Astrocyte (in vitro differentiated cells and primary cell): ENCODE data around the gene ACVRL1. TPM values are rescaled to one million over a fixed set of nuclear protein-coding genes. Genes with fewer than 3 reads are reported as not detected.

Source experiments
- DNase-seq: peaks from one replicate; pipeline ENCODE4 v3.0.0-alpha.2; 2010; ENCODE audit warnings: low read depth
- FAIRE-seq: peaks from 2 replicates; lab custom pipeline; 2011; peaks lifted over from hg19 to GRCh38; lab: Jason Lieb, UNC
- H2AFZ ChIP-seq: 2 replicates; pipeline ENCODE4 v1.6.0; 2012; ENCODE audit warnings: low read depth, low read length, inconsistent platforms
- H3K27ac ChIP-seq: 2 replicates; pipeline ENCODE4 v1.5.1; 2011; ENCODE audit warnings: low read depth, low read length, inconsistent platforms
- H3K27me3 ChIP-seq: 2 replicates; pipeline ENCODE4 v1.6.0; 2011; ENCODE audit warnings: low read length, inconsistent platforms; ENCODE audit not compliant: insufficient read depth
- H3K36me3 ChIP-seq: 2 replicates; pipeline ENCODE4 v1.5.1; 2011; ENCODE audit warnings: low read length, inconsistent platforms; ENCODE audit not compliant: insufficient read depth
- H3K4me1 ChIP-seq: 2 replicates; pipeline ENCODE4 v1.5.1; 2011; ENCODE audit warnings: low read length, inconsistent platforms; ENCODE audit not compliant: insufficient read depth
- H3K4me2 ChIP-seq: 2 replicates; pipeline ENCODE4 v1.6.0; 2012; ENCODE audit warnings: low read length, inconsistent platforms
- H3K4me3 ChIP-seq: 2 replicates; pipeline ENCODE4 v1.5.1; 2011; ENCODE audit warnings: low read depth, mild to moderate bottlenecking, low read length, inconsistent platforms; ENCODE audit not compliant: insufficient read depth
- H3K79me2 ChIP-seq: 2 replicates; pipeline ENCODE4 v1.6.0; 2012; ENCODE audit warnings: mild to moderate bottlenecking, low read length, inconsistent platforms; ENCODE audit not compliant: insufficient read depth
- H3K9ac ChIP-seq: 2 replicates; pipeline ENCODE4 v1.6.0; 2012; ENCODE audit warnings: mild to moderate bottlenecking, low read length, inconsistent platforms
- H3K9me3 ChIP-seq: 2 replicates; pipeline ENCODE4 v1.5.1; 2012; ENCODE audit warnings: low read depth, mild to moderate bottlenecking, low read length, inconsistent platforms; ENCODE audit not compliant: insufficient read depth
- H4K20me1 ChIP-seq: 2 replicates; pipeline ENCODE4 v1.6.0; 2012; ENCODE audit warnings: low read length, inconsistent platforms; ENCODE audit not compliant: insufficient read depth
- H3K27ac Mint-ChIP-seq: one replicate; pipeline ENCODE4 v1.8.0; 2021; ENCODE audit warnings: mild to moderate bottlenecking, mixed read lengths; ENCODE audit not compliant: unreplicated experiment
- H3K27me3 Mint-ChIP-seq: one replicate; pipeline ENCODE4 v1.8.0; 2021; ENCODE audit warnings: low read depth, mixed read lengths; ENCODE audit not compliant: unreplicated experiment
- H3K36me3 Mint-ChIP-seq: one replicate; pipeline ENCODE4 v1.8.0; 2021; ENCODE audit warnings: low read depth, mixed read lengths; ENCODE audit not compliant: unreplicated experiment
- H3K4me1 Mint-ChIP-seq: one replicate; pipeline ENCODE4 v1.8.0; 2021; ENCODE audit warnings: low read depth, mixed read lengths; ENCODE audit not compliant: unreplicated experiment
- H3K4me3 Mint-ChIP-seq: one replicate; pipeline ENCODE4 v1.8.0; 2021; ENCODE audit warnings: mild to moderate bottlenecking, moderate library complexity, mixed read lengths; ENCODE audit not compliant: unreplicated experiment
- H3K9me3 Mint-ChIP-seq: one replicate; pipeline ENCODE4 v1.8.0; 2021; ENCODE audit warnings: mild to moderate bottlenecking, mixed read lengths; ENCODE audit not compliant: unreplicated experiment
- CTCF ChIP-seq: IDR thresholded peaks from 2 replicates; pipeline ENCODE4 v1.5.1; 2011; ENCODE audit warnings: low read depth, mild to moderate bottlenecking, inconsistent platforms, low read length, moderate library complexity; ENCODE audit not compliant: insufficient read depth
- EZH2 ChIP-seq: IDR thresholded peaks from 2 replicates; pipeline ENCODE4 v1.6.1; 2012; ENCODE audit warnings: mild to moderate bottlenecking, low read length, inconsistent platforms; ENCODE audit not compliant: insufficient read depth
- total RNA-seq: library from RNA; stranded (reverse); gene quantifications from 2 replicates; pipeline ENCODE4 v1.2.1, GENCODE V29; 2021

ACVRL1 gene
- total RNA-seq, 1 donor from 2014 or later: 0.95 TPM

GRCh38 chr12:51886021-51886710 is 21.1 kb upstream of the ACVRL1 start:
- no peaks in the 10 kb centered on the region for H3K79me2 ChIP-seq
- H3K4me2 ChIP-seq: peak overlapping the region; percentile 68
- no peaks in the 10 kb centered on the region for H3K36me3 Mint-ChIP-seq
- FAIRE-seq (peak; percentile 97), DNase-seq (peak; percentile 91)
- H3K4me1 ChIP-seq: peaks cover 13% of the 10 kb centered on the region
- H3K9ac ChIP-seq: no peak overlapping the region
- H3K4me3 Mint-ChIP-seq: no peak overlapping the region
- peak overlapping the region; percentile 2 for H2AFZ ChIP-seq
- peaks cover 4% of the 10 kb centered on the region for H3K4me1 Mint-ChIP-seq
- peaks cover 5% of the 10 kb centered on the region for H3K9me3 ChIP-seq
- H3K27ac Mint-ChIP-seq: no peak overlapping the region
- no peaks in the 10 kb centered on the region for H3K36me3 ChIP-seq
- TF ChIP-seq CTCF: no peak
- no peak for TF ChIP-seq EZH2
- peak overlapping the region; percentile 9 for H3K4me3 ChIP-seq
- H3K27me3 Mint-ChIP-seq: peaks cover 13% of the 10 kb centered on the region
- peaks cover 5% of the 10 kb centered on the region for H3K9me3 Mint-ChIP-seq
- peak overlapping the region; percentile 4 for H3K27ac ChIP-seq
- H3K27me3 ChIP-seq: no peaks in the 10 kb centered on the region
- H4K20me1 ChIP-seq: no peaks in the 10 kb centered on the region

GRCh38 chr12:51887476-51888315 is 19.6 kb upstream of the ACVRL1 start, which contains the start of gene ANKRD33:
Gene ANKRD33 (plus strand): TSS chr12:51888103. CDS start chr12:51888187, 84 bp downstream.
- Histone ChIP-seq H3K36me3 (no peaks in the 10 kb centered on the region), H3K27ac (no peak within 1 kb of the TSS), H3K4me3 (no peak within 1 kb of the TSS), H3K79me2 (no peaks in the 10 kb centered on the region), H2AFZ (no peak within 1 kb of the TSS), H3K9ac (no peak within 1 kb of the TSS), H3K4me1 (peaks cover 13% of the 10 kb centered on the region), H3K4me2 (peak within 1 kb of the TSS; percentile 30), H3K27me3 (no peaks in the 10 kb centered on the region), H3K9me3 (peaks cover 5% of the 10 kb centered on the region), H4K20me1 (no peaks in the 10 kb centered on the region)
- H3K9me3 Mint-ChIP-seq: peaks cover 5% of the 10 kb centered on the region
- FAIRE-seq: no peak
- no peak for TF ChIP-seq EZH2
- no peak for TF ChIP-seq CTCF
- peak within 1 kb of the TSS; percentile 46 for H3K4me3 Mint-ChIP-seq
- no peaks in the 10 kb centered on the region for H3K36me3 Mint-ChIP-seq
- peaks cover 4% of the 10 kb centered on the region for H3K4me1 Mint-ChIP-seq
- H3K27me3 Mint-ChIP-seq: peaks cover 14% of the 10 kb centered on the region
- peak within 1 kb of the TSS; percentile 26 for H3K27ac Mint-ChIP-seq
- no peak for DNase-seq
